WI38 (cell line): ENCODE results near the gene SRXN1.

ENCODE experiments used
- H3K4me3 ChIP-seq: 2 replicates; pipeline ENCODE4 v1.5.1; 2011; ENCODE audit warnings: low read depth, mild to moderate bottlenecking, control low read depth, low read length
- CTCF ChIP-seq: IDR thresholded peaks from 2 replicates; pipeline ENCODE4 v1.5.1; 2012; ENCODE audit warnings: low read depth, mild to moderate bottlenecking, control low read depth, low read length

Gene SRXN1

GRCh38 chr20:666877-667276, 13.9 kb upstream of the SRXN1 start:
- no peak overlapping the region for H3K4me3 ChIP-seq
- no peak for TF ChIP-seq CTCF

- H3K4me3 ChIP-seq: no peak overlapping the region
- no peak for TF ChIP-seq CTCF
Measured at GRCh38 chr20:665276-665675, 12.3 kb upstream of the SRXN1 start.

DNA sequence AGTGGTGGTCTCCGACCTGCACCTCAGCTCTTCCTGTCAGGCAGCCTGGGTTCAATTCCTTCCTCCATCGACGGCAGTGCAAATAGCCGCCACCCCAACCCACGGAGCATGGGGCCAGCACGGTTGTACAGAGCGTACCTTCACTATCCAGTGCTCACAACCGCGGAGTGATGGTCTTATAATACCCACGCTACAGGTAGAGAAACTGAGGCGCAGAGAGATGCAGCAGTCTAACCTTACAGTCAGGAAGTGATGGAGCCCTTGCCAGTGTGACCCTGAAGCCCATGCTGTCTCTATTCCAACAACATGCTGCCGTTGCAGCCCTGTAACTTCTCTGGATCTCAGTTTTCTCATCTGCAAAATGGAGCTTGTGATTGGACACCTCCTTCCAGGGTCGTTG, 11.6 kb upstream of the SRXN1 start:
- H3K4me3 ChIP-seq: no peak overlapping the region
- TF ChIP-seq CTCF: no peak

DNA sequence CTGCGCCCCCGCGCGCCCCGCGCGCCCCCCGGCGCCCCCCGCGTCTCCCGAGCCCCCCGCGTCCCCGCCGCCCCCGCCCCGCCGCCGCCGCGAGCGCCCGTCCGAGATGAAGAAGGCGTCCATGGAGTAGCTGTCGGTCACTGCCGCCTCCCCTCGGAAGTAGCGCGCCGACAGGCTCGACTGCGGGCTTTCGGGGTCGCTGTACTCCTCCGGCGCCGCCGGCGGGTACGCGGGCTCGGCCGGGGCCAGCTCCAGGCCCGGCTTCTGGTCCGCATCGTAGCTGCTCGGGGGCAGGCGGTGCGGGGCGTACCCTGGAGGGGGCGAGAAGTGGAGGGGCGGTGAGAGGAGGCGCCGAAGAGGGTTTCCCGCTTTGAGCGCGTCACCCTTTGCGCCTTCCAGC, 11.2 kb upstream of the SRXN1 start:
- H3K4me3 ChIP-seq: no peak overlapping the region
- TF ChIP-seq CTCF: no peak

GRCh38 chr20:663315-664090, 10.5 kb upstream of the SRXN1 start:
- no peak for TF ChIP-seq CTCF
- H3K4me3 ChIP-seq: no peak overlapping the region

DNA sequence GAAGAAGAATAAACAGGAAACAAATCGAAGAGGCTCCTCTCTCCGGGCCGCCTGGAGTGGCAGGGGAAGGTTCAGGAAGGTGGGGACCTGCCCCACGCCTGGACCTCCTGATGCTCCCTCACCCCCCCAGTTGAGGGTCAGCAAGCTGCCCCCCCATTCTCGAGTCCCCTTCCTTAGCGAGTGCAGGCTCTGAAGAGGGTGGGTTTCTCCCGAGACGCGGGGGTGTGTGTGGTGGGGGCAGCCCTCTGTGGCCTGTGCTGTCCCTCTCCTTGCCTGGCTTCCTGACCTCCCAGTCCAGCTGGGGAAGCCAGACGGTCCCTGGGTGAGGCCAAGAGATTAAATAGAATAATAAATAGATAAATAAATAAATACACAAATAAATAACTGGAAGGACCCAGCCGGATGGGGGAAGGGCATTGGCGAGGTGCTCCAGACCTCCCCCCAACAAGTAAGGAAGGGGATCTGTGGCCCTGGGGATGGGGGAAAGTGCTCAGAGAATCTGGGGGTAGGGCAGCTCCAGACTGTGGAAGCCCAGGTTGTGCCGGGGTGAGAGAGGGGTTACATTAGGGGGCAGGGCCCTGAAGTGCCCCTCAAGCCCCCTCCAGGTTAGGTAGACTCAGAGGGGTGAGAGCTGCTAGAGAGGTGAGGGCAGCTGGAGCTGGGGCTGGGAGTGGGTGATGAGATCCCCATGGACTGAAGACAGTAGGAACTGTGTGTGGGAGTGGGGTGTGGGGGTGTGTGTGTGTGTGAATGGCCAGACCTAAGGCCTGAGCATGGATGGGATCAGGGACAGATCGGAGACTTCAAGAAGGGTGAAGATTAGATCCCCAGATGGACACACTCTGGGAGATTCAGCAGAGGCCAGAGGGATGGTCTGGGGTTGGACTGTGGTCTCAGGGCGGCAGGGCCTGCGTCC, 9.5 kb upstream of the SRXN1 start:
- no peak for TF ChIP-seq CTCF

More for the DNA sequence above, 9.5 kb upstream of the SRXN1 start:
- H3K4me3 ChIP-seq: no peak overlapping the region
